ENCODE data around the gene PLXDC1. TPM values are rescaled to one million over a fixed set of nuclear protein-coding genes. Genes with fewer than 3 reads are reported as not detected.

PLXDC1 gene
- total RNA-seq, 4 donors from 2014 or later: 0.49 to 4.5 (median 2.4) TPM

DNA sequence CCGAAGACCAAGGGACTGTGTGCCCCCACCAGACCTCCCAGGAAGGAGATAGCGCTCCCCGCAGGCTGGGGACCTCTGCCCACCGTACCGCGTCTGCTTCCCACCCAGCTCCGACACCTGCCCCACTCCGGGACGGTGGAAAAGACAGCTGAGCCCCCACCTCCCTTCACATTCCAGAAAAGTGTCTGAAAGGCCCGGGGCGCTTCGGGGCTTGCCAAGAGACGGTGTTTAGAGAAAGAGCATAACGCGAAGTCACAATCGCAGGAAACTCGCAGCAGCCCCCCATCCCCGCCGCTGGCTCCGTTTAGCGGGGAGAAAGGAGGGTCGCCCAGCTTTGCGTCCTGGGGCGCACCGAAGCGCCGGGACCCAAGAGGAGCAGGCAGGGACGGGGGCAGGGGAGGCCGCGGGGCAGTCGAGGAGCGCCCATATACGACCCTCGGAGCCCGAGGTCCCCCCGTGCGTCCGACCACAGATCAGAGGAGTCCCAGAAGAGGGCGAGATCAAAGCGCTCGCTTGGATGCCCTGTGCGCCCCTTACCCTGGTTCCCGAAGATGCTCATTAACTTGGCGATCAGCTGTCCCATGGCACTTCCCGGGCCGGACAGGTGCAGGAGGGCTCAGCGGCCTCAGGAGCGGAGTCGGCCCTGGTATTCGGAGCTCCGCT is 13.9 kb upstream of the PLXDC1 start:
- ATAC-seq (peak; percentile 8), DNase-seq (no peak)
- TF ChIP-seq CTCF (IDR thresholded peaks at IDR 0.05 in 4 of 5, conservative IDR thresholded peaks at IDR 0.05 in 1 of 5): no peak
- no peak for TF ChIP-seq POLR2A (IDR thresholded peaks at IDR 0.05)
- Histone ChIP-seq H3K9me3 (no peaks in the 10 kb centered on the region), H3K4me3 (peak overlapping the region; percentile 57 to 67 (median 58)), H3K27ac (peak overlapping the region; percentile 7 to 45 (median 16)), H3K27me3 (no peaks in the 10 kb centered on the region), H3K36me3 (no peaks in the 10 kb centered on the region), H3K4me1 (peaks cover 8 to 14% of the 10 kb centered on the region in 2 donors)
- intact Hi-C loops (cut with DNase I; ENCODE audit: low total_unique reads): loop anchor here (2.0 kb wide), 1 partner anchor 79 kb away; no protein-coding TSS in a partner anchor
- in situ Hi-C loops (cut with MboI; ENCODE audit: low sequenced_read_pairs in 4 of 4): loop anchor here in 2 of 4 donors (10.0 to 25.0 kb wide), 3 partner anchors 69 to 303 kb away; partner anchors contain the start of genes LASP1 (in 1 of the 2) and RPL23 (in 1 of the 2)

- in situ Hi-C loops (cut with MboI; ENCODE audit: low sequenced_read_pairs in 4 of 4) (loop anchor here in 2 of 4 donors (10.0 to 25.0 kb wide), 3 partner anchors 70 to 302 kb away; partner anchors contain the start of genes LASP1 (in 1 of the 2) and RPL23 (in 1 of the 2)), intact Hi-C loops (cut with DNase I; ENCODE audit: low total_unique reads) (loop anchor here (1.0 to 2.0 kb wide), 2 partner anchors 11 to 80 kb away; no protein-coding TSS in a partner anchor)
- Histone ChIP-seq H3K4me3 (peak overlapping the region; percentile 57 to 67 (median 58)), H3K36me3 (no peaks in the 10 kb centered on the region), H3K4me1 (peaks cover 8 to 14% of the 10 kb centered on the region in 2 donors), H3K27me3 (no peaks in the 10 kb centered on the region), H3K9me3 (no peaks in the 10 kb centered on the region), H3K27ac (peak overlapping the region; percentile 8 to 45 (median 28))
- peak; percentile 82 to 89 for DNase-seq
- TF ChIP-seq POLR2A (IDR thresholded peaks at IDR 0.05): no peak
- TF ChIP-seq CTCF (IDR thresholded peaks at IDR 0.05 in 4 of 5, conservative IDR thresholded peaks at IDR 0.05 in 1 of 5): peak; percentile 74 to 87 (median 86)
- peak; percentile 86 to 92 for ATAC-seq
Observed at GRCh38 chr17:39164675-39165143, 13.3 kb upstream of the PLXDC1 start.

DNA sequence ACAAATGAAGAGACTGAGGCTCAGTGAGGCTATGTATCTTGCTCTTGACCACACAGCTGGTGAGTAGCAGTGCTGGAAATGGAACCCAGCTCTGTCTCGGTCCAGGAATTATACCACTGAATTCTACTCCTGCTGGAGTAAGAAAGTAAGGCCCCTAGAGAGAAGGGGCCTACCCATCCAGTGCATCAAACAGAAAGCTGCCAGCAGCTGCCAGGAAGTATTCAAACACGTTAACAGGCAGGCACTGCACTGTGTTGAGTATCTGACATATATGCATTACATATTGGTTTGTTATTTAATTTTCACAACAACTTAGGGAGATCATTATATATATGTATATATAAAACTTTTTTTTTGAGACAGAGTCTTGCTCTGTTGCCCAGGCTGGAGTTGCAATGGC is 10.5 kb upstream of the PLXDC1 start:
- ATAC-seq (no peak), DNase-seq (no peak)
- intact Hi-C loops (cut with DNase I; ENCODE audit: low total_unique reads): no loop called here
- no peaks in the 10 kb centered on the region for H3K27me3 ChIP-seq
- no peak overlapping the region for H3K4me3 ChIP-seq
- TF ChIP-seq CTCF (IDR thresholded peaks at IDR 0.05 in 4 of 5, conservative IDR thresholded peaks at IDR 0.05 in 1 of 5) (no peak), POLR2A (IDR thresholded peaks at IDR 0.05) (no peak)
- H3K4me1 ChIP-seq: peaks cover 8 to 9% of the 10 kb centered on the region in 2 donors
- in situ Hi-C loops (cut with MboI; ENCODE audit: low sequenced_read_pairs in 4 of 4): loop anchor here in 2 of 4 donors (10.0 to 25.0 kb wide), 3 partner anchors 73 to 300 kb away; partner anchors contain the start of genes LASP1 (in 1 of the 2) and RPL23 (in 1 of the 2)
- no peaks in the 10 kb centered on the region for H3K9me3 ChIP-seq
- H3K27ac ChIP-seq: no peak overlapping the region
- no peaks in the 10 kb centered on the region for H3K36me3 ChIP-seq

- H3K27ac ChIP-seq: no peak overlapping the region
- intact Hi-C loops (cut with DNase I; ENCODE audit: low total_unique reads) (no loop called here), in situ Hi-C loops (cut with MboI; ENCODE audit: low sequenced_read_pairs in 4 of 4) (loop anchor here in 1 of 4 donors (25.0 kb wide), 1 partner anchor 296 kb away; the partner anchor contains the start of genes LASP1 and RPL23)
- ATAC-seq (no peak), DNase-seq (no peak)
- H3K4me1 ChIP-seq: no peaks in the 10 kb centered on the region
- no peaks in the 10 kb centered on the region for H3K9me3 ChIP-seq
- no peaks in the 10 kb centered on the region for H3K27me3 ChIP-seq
- H3K4me3 ChIP-seq: no peak overlapping the region
- no peaks in the 10 kb centered on the region for H3K36me3 ChIP-seq
- TF ChIP-seq CTCF (IDR thresholded peaks at IDR 0.05 in 4 of 5, conservative IDR thresholded peaks at IDR 0.05 in 1 of 5): no peak
- TF ChIP-seq POLR2A (IDR thresholded peaks at IDR 0.05): no peak
Observed at GRCh38 chr17:39158623-39159022, 7.2 kb upstream of the PLXDC1 start.

Measured in gastrocnemius medialis (tissue), 4 donors.